ENCODE data around the gene PITX2. TPM values are rescaled to one million over a fixed set of nuclear protein-coding genes. Genes with fewer than 3 reads are reported as not detected.

Gene PITX2
- total RNA-seq, 4 donors from 2014 or later = 15.0 to 34.4 (median 24.5) TPM

DNA sequence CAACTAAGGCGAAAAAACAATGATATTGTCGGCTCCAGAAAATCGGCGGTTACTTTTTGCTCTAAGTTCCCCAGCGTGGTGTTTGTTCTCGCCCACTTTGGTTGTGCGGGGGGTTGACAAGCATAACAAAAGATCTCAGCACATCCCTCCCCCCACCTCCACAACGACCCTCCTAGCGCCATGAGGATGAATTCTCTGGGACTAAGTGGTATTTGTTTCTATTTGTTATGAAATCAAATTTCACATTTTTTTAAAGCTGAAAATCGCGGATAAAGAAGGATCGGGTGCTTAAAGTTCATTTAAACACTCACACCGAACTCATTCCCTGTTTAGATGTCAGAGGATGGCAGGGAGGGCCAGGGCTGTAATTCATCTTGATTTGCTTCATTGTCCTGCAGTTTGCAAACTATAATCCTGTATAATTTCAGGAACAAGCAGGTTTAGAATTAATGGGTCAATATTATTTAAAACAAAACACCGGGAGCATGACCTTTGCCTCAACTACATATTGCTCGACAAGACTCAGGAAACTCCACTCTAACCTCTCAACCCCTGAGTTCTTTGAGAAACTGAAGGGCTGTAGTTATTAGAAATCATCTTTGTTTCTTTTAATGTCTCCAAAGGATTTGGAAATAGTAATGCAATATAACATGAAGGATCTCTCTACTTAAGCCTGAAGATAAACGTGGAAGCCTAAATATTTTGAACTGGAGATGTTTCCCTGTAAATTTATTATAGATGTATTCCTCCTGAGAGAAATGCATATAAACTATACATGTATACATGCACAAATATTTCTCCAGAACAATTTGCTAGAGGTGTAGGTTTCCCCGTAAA is 6.4 kb downstream of the PITX2 start:
- WGBS, 2 donors (ENCODE audit: low coverage in 1 of 2) = 11 to 16% methylated on average over 17 of the region's 17 CpGs
- in situ Hi-C loops (cut with MboI; ENCODE audit: low pct_ligation_motif_present in 1 of 4, low pct_unique_long_range_greater_than_20kb in 1 of 4, low sequenced_read_pairs in 3 of 4) (no loop called here), intact Hi-C loops (cut with DNase I; ENCODE audit: low total_unique reads) (no loop called here)
- Histone ChIP-seq H3K9me3 (no peaks in the 10 kb centered on the region), H3K36me3 (no peaks in the 10 kb centered on the region), H3K27ac (no peak overlapping the region), H3K27me3 (peaks cover 100% of the 10 kb centered on the region), H3K4me1 (peaks cover 4 to 42% (median 19%) of the 10 kb centered on the region in 4 donors), H3K4me3 (no peak overlapping the region)
- TF ChIP-seq EP300 (IDR thresholded peaks at IDR 0.05; ENCODE audit: low read depth) = no peak
- TF ChIP-seq POLR2AphosphoS5 (IDR thresholded peaks at IDR 0.05) = no peak
- no peak for TF ChIP-seq POLR2A (IDR thresholded peaks at IDR 0.05)
- TF ChIP-seq, protein P1, sequence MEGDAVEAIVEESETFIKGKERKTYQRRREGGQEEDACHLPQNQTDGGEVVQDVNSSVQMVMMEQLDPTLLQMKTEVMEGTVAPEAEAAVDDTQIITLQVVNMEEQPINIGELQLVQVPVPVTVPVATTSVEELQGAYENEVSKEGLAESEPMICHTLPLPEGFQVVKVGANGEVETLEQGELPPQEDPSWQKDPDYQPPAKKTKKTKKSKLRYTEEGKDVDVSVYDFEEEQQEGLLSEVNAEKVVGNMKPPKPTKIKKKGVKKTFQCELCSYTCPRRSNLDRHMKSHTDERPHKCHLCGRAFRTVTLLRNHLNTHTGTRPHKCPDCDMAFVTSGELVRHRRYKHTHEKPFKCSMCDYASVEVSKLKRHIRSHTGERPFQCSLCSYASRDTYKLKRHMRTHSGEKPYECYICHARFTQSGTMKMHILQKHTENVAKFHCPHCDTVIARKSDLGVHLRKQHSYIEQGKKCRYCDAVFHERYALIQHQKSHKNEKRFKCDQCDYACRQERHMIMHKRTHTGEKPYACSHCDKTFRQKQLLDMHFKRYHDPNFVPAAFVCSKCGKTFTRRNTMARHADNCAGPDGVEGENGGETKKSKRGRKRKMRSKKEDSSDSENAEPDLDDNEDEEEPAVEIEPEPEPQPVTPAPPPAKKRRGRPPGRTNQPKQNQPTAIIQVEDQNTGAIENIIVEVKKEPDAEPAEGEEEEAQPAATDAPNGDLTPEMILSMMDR (IDR thresholded peaks at IDR 0.05) = no peak
- DNase-seq = no peak

DNA sequence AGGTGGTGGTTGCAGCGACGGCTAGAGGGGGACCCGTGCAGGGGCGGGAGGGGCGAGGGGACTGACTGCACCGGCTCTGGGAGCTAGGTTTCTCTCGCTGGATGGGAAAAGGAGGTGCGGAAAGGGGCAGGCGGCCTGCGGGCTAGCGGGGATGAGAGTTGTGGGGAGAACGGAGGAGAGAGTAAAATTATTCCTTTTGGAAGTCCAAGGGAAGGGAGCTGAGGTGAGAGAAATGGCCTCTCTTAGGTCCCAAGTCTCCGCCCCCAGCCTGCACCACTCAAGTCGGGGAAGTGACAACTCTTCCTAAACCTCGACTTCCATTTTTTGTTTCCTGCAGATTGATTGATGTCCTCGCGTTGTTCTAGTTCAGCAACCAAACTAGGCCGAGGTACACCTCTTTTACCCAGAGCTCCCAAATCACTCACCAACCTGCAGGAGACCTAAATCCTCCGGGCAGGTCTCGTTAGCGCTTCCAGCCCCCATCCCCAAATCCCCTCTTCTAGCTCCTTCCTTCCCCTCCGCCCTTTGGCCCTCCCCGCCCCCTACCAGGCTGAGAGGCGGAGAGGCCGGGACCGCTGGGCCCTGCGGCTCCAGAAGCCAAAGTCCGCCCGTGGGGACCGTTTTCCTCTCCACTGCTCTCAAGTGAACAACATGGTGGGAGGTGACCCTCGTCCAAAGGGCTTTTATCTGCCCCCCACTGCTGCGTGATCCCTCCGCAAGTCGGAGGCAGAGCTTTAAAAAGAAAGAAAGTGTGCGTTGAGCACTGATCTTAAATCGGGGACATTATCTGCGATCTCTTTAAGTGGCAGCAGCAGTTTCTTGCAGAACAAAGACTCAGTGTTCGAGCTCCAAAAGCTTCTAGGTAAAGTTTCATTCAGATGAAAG is 7.3 kb downstream of the PITX2 start:
- Histone ChIP-seq H3K4me1 (peaks cover 7 to 42% (median 18%) of the 10 kb centered on the region in 4 donors), H3K4me3 (no peak overlapping the region), H3K9me3 (no peaks in the 10 kb centered on the region), H3K27ac (no peak overlapping the region), H3K27me3 (peaks cover 100% of the 10 kb centered on the region), H3K36me3 (no peaks in the 10 kb centered on the region)
- intact Hi-C loops (cut with DNase I; ENCODE audit: low total_unique reads) (no loop called here), in situ Hi-C loops (cut with MboI; ENCODE audit: low pct_ligation_motif_present in 1 of 4, low pct_unique_long_range_greater_than_20kb in 1 of 4, low sequenced_read_pairs in 3 of 4) (no loop called here)
- DNase-seq = no peak
- TF ChIP-seq, protein P1 (IDR thresholded peaks at IDR 0.05) = no peak
- TF ChIP-seq EP300 (IDR thresholded peaks at IDR 0.05; ENCODE audit: low read depth) = no peak
- no peak for TF ChIP-seq POLR2AphosphoS5 (IDR thresholded peaks at IDR 0.05)
- no peak for TF ChIP-seq POLR2A (IDR thresholded peaks at IDR 0.05)
- WGBS, 2 donors (ENCODE audit: low coverage in 1 of 2) = 26 to 56% methylated on average over 16 to 38 of the region's 38 CpGs

DNA sequence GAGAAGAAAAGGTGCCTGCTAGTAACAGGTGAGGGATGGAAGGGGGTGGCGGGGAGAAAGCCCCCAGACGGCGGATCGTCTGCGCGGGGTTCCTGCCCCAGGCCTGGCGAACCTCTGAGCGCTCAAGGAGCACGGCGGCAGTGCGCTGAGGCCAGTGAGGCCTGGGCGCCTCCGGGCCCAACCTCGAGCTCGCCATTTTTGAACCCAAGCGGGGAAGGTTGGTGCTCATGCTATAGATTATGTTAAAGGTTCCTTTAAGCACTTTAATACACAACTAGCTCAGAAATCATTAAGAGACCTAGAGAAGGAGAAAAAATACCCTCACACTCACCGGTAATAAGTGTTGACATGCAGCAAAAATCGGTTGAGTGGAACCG is 7.9 kb downstream of the PITX2 start:
- no peaks in the 10 kb centered on the region for H3K9me3 ChIP-seq
- peaks cover 100% of the 10 kb centered on the region for H3K27me3 ChIP-seq
- H3K27ac ChIP-seq = no peak overlapping the region
- WGBS, 2 donors (ENCODE audit: low coverage in 1 of 2) = 49 to 61% methylated on average over 13 to 19 of the region's 19 CpGs
- intact Hi-C loops (cut with DNase I; ENCODE audit: low total_unique reads) (no loop called here), in situ Hi-C loops (cut with MboI; ENCODE audit: low pct_ligation_motif_present in 1 of 4, low pct_unique_long_range_greater_than_20kb in 1 of 4, low sequenced_read_pairs in 3 of 4) (no loop called here)
- peaks cover 7 to 38% (median 18%) of the 10 kb centered on the region in 4 donors for H3K4me1 ChIP-seq
- no peak for TF ChIP-seq POLR2A (IDR thresholded peaks at IDR 0.05)
- TF ChIP-seq, protein P1 (IDR thresholded peaks at IDR 0.05) = no peak
- TF ChIP-seq EP300 (IDR thresholded peaks at IDR 0.05; ENCODE audit: low read depth) = no peak
- TF ChIP-seq POLR2AphosphoS5 (IDR thresholded peaks at IDR 0.05) = no peak
- H3K4me3 ChIP-seq = no peak overlapping the region
- H3K36me3 ChIP-seq = no peaks in the 10 kb centered on the region
- DNase-seq = no peak

Measured in transverse colon (tissue), 4 donors.